Colonic mucosa (tissue), 4 donors: Measurements from ENCODE around the gene MAGI2. TPM values are rescaled to one million over a fixed set of nuclear protein-coding genes. Genes with fewer than 3 reads are reported as not detected.

ENCODE experiments used
- DNase-seq: peaks from one replicate; pipeline ENCODE4 v3.0.0-alpha.2; 2020
- H3K27ac ChIP-seq: fragments of 200-600 bp; one replicate; pipeline ENCODE4 v1.8.0; 2021
- H3K27me3 ChIP-seq: fragments of 200-600 bp; one replicate; pipeline ENCODE4 v1.8.0; 2021
- H3K36me3 ChIP-seq: fragments of 200-600 bp; one replicate; pipeline ENCODE4 v1.8.0; 2021
- H3K4me1 ChIP-seq: fragments of 200-600 bp; one replicate; pipeline ENCODE4 v1.8.0; 2021; ENCODE audit warnings: mild to moderate bottlenecking
- H3K4me3 ChIP-seq: fragments of 200-600 bp; one replicate; pipeline ENCODE4 v1.8.0; 2021
- H3K9ac ChIP-seq, 2 donors: one replicate each; pipeline ENCODE4 v1.7.0; 2013; ENCODE audit warnings: control low read depth in 2 of 2, low read depth in 2 of 2, low read length in 2 of 2
- H3K9me3 ChIP-seq: fragments of 200-600 bp; one replicate; pipeline ENCODE4 v1.8.0; 2021
- intact Hi-C: fragments of 100-400 bp; cut with DNase I; formaldehyde crosslinking; loops from one replicate; pipeline ENCODE4 v1.14.1; 2022
- total RNA-seq, 2 donors: library from RNA; stranded (reverse); fragmentation: NEBNext Ultra II Directional in 1 of 2; extraction: Animal tissue kit (Norgen Biotek cat#: 25700) in 1 of 2; gene quantifications; one replicate each; pipeline ENCODE4 v1.2.1, GENCODE V29; 2021
- TF ChIP-seq, protein P1 (sequence below): fragments of 200-600 bp; IDR thresholded peaks from one replicate; pipeline ENCODE4 v1.8.0; 2022; ENCODE audit warnings: antibody characterized with exemption, mild to moderate bottlenecking
- donor health status: healthy.
- donor health status: DM: no; HTN: no; CAD: no.
- donor health status: DM: no; HTN: no; CAD: no.

MAGI2 gene
- total RNA-seq, 2 donors from 2014 or later, result 1.1 to 2.4 TPM

DNA sequence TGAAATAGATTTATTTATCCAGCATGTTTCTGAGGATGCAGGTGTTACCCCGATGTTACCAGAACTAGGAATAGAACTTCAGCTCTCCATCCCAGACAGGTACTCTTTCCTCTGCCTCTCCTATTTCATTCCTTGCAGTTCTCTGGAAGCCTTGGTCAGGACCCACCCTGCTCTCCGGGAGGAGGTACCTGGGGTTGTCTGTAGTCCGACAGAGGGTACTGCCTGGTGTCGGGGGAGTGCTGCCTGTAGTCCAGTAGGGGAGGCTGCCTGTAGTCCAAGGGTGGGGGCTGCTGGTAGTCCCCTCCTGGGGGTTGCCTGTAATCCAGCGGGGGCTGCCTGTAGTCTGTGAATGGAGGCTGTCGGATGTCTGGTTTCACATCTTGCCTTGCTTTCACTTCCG lies 1326.5 kb downstream of the MAGI2 start:
- H3K9me3 ChIP-seq, result no peaks in the 10 kb centered on the region
- no peaks in the 10 kb centered on the region for H3K4me1 ChIP-seq
- TF ChIP-seq, protein P1, sequence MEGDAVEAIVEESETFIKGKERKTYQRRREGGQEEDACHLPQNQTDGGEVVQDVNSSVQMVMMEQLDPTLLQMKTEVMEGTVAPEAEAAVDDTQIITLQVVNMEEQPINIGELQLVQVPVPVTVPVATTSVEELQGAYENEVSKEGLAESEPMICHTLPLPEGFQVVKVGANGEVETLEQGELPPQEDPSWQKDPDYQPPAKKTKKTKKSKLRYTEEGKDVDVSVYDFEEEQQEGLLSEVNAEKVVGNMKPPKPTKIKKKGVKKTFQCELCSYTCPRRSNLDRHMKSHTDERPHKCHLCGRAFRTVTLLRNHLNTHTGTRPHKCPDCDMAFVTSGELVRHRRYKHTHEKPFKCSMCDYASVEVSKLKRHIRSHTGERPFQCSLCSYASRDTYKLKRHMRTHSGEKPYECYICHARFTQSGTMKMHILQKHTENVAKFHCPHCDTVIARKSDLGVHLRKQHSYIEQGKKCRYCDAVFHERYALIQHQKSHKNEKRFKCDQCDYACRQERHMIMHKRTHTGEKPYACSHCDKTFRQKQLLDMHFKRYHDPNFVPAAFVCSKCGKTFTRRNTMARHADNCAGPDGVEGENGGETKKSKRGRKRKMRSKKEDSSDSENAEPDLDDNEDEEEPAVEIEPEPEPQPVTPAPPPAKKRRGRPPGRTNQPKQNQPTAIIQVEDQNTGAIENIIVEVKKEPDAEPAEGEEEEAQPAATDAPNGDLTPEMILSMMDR, result no peak
- H3K27me3 ChIP-seq, result no peaks in the 10 kb centered on the region
- H3K9ac ChIP-seq, result no peak overlapping the region
- H3K36me3 ChIP-seq, result no peaks in the 10 kb centered on the region
- H3K27ac ChIP-seq, result no peak overlapping the region
- no peak for DNase-seq
- intact Hi-C loops, result no loop called here
- H3K4me3 ChIP-seq, result no peak overlapping the region

DNA sequence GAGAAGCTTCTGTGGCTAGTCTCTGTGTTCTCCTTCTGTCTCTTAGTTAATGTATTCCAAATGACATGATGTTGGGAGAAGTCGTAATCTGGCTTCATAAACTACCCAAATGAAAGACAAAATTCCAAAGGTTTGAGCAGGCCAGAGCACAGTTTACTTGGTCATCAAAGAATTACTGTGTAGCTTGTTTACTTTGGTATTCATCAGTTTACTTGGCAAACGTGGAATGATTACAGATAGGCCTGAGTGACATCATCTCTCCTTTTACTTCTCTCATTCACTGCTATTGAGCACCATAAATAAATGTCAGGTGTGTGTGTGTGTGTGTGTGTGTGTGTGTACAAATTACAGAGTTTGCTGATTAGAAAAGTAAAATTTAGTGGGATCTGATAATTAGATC lies 1327.6 kb downstream of the MAGI2 start:
- H3K4me1 ChIP-seq, result no peaks in the 10 kb centered on the region
- DNase-seq, result no peak
- no peaks in the 10 kb centered on the region for H3K9me3 ChIP-seq
- intact Hi-C loops, result no loop called here
- H3K9ac ChIP-seq, result no peak overlapping the region
- no peaks in the 10 kb centered on the region for H3K27me3 ChIP-seq
- TF ChIP-seq, protein P1, result no peak
- H3K27ac ChIP-seq, result no peak overlapping the region
- no peaks in the 10 kb centered on the region for H3K36me3 ChIP-seq
- no peak overlapping the region for H3K4me3 ChIP-seq

DNA sequence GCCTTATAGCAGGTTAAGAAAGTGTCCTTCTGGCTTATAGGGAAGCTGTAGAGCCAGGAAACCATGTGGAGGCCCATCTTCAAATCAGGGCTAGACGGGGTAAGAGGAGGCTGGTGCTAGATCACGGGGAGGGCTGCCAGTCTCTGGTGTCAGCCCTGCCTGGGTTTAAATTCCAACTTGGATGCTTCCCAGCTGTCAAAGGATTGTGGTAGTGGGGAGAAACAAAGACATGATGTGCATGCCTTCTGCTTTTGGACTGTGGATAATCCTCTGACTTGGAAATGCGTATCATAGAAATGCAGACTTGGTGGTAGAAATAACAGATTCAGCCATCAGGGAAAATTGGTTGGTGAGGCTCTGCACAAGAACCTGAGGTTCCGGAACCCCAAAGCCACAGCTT lies 1329.3 kb downstream of the MAGI2 start:
- DNase-seq, result no peak
- Histone ChIP-seq H3K36me3 (no peaks in the 10 kb centered on the region), H3K4me1 (no peaks in the 10 kb centered on the region), H3K27me3 (no peaks in the 10 kb centered on the region), H3K9ac (no peak overlapping the region), H3K9me3 (no peaks in the 10 kb centered on the region), H3K4me3 (no peak overlapping the region), H3K27ac (no peak overlapping the region)
- TF ChIP-seq, protein P1, result no peak
- intact Hi-C loops, result no loop called here

DNA sequence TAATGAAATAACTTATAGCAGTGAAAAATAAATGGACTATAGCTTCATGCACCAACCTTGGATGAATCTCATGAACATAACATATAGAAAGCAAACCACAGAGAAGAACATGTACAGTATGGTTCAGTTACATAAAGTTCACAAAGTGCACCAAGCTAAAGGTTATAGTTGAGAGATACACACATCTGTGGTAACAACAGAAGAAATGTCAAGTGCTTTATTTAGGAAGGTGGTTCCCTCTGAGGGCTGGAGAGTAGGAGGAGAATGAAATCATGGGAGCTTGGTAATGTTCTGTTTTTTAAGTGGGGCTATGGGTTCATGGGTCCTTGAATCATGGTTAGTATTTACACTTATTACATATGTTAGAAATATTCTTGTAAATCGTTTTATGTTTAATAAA lies 1331.6 kb downstream of the MAGI2 start:
- H3K9me3 ChIP-seq, result no peaks in the 10 kb centered on the region
- no peaks in the 10 kb centered on the region for H3K36me3 ChIP-seq
- no peak for DNase-seq
- H3K9ac ChIP-seq, result no peak overlapping the region
- H3K4me1 ChIP-seq, result no peaks in the 10 kb centered on the region
- TF ChIP-seq, protein P1, result no peak
- no peak overlapping the region for H3K27ac ChIP-seq
- intact Hi-C loops, result no loop called here
- no peak overlapping the region for H3K4me3 ChIP-seq
- H3K27me3 ChIP-seq, result no peaks in the 10 kb centered on the region

DNA sequence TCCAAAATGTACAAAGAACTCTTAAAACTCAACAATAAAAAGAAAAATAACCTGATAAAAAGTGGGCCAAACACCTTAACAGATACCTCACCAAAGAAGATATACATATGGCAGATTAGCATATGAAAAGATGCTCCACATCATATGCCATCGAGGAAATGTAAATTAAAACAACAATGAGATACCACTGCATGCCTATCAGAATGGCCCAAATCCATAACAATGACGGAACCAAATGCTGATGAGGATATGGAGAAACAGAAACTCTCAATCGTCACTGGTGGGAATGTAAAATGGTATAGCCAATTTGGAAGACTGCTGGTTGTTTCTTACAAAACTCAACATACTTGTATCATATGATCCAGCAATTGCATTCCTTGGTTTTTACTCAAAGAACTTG lies 1335.0 kb downstream of the MAGI2 start:
- Histone ChIP-seq H3K27me3 (no peaks in the 10 kb centered on the region), H3K36me3 (no peaks in the 10 kb centered on the region), H3K4me3 (no peak overlapping the region), H3K9me3 (no peaks in the 10 kb centered on the region), H3K9ac (no peak overlapping the region), H3K4me1 (no peaks in the 10 kb centered on the region), H3K27ac (no peak overlapping the region)
- no peak for DNase-seq
- intact Hi-C loops, result no loop called here
- TF ChIP-seq, protein P1, result no peak

DNA sequence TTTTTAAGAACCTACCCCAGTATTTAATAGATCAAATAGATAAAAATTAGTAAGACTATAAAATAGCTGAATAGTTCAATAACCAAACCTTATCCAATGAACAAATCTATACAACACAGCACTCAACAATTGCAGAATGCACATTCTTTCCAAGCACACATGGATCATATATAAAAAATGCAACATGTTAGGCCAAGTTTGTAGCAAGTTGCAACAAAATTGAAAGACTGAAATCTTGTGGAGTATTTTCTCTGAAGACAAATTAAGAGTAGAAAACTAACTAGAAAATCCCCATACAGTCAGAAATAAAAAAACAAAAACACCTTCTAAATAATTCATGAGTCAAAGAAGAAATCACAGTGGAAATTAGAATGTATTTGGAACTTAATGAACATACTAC lies 1337.6 kb downstream of the MAGI2 start:
- Histone ChIP-seq H3K9me3 (no peaks in the 10 kb centered on the region), H3K27me3 (no peaks in the 10 kb centered on the region), H3K4me1 (no peaks in the 10 kb centered on the region), H3K9ac (no peak overlapping the region), H3K4me3 (no peak overlapping the region), H3K36me3 (no peaks in the 10 kb centered on the region), H3K27ac (no peak overlapping the region)
- intact Hi-C loops, result no loop called here
- DNase-seq, result no peak
- TF ChIP-seq, protein P1, result no peak
